ENCODE measurements around the gene HSPB7. TPM values are rescaled to one million over a fixed set of nuclear protein-coding genes. Genes with fewer than 3 reads are reported as not detected.

HSPB7 gene
- total RNA-seq, 1 experiment from 2014 or later, result 0.11 TPM

GRCh38 chr1:16011936-16012589, 5.8 kb downstream of the HSPB7 start:
- no peaks in the 10 kb centered on the region for H3K27me3 Mint-ChIP-seq (ENCODE audit: low read depth)
- no peak for DNase-seq (ENCODE audit: low spot score)
- ChIA-PET CTCF (interaction anchor here (0.9 to 4.1 kb wide), 8 partner anchors 14 to 70 kb away, joined by 3 to 20 read pairs (median 3); partner anchors contain the start of gene ZBTB17), POLR2A (no interaction called here)
- ATAC-seq, result no peak
- TF ChIP-seq SOX15 (CRISPR knock-in tag; IDR thresholded peaks at IDR 0.05) (no peak), NR1H2 (CRISPR knock-in tag; IDR thresholded peaks at IDR 0.05) (no peak), ZNF121 (CRISPR knock-in tag; IDR thresholded peaks at IDR 0.05) (no peak), MYBL2 (CRISPR knock-in tag; IDR thresholded peaks at IDR 0.05) (no peak), RELA (CRISPR knock-in tag; IDR thresholded peaks at IDR 0.05; ENCODE audit: borderline replicate concordance) (no peak), CREM (CRISPR knock-in tag; IDR thresholded peaks at IDR 0.05) (no peak), PRDM15 (CRISPR knock-in tag; IDR thresholded peaks at IDR 0.05) (no peak), GTF2I (CRISPR knock-in tag; conservative IDR thresholded peaks at IDR 0.05) (no peak), NFATC4 (CRISPR knock-in tag; IDR thresholded peaks at IDR 0.05) (no peak), JUN (CRISPR knock-in tag; IDR thresholded peaks at IDR 0.05) (no peak), ATF1 (CRISPR knock-in tag; IDR thresholded peaks at IDR 0.05) (no peak), E2F5 (CRISPR knock-in tag; IDR thresholded peaks at IDR 0.05) (no peak), NFYB (CRISPR knock-in tag; conservative IDR thresholded peaks at IDR 0.05; ENCODE audit: low read depth) (no peak), E2F1 (CRISPR knock-in tag; IDR thresholded peaks at IDR 0.05) (no peak), NR3C1 (CRISPR knock-in tag; conservative IDR thresholded peaks at IDR 0.05; ENCODE audit: low read depth) (no peak), TEAD4 (CRISPR knock-in tag; IDR thresholded peaks at IDR 0.05) (no peak)
- TF ChIP-seq, protein P1, sequence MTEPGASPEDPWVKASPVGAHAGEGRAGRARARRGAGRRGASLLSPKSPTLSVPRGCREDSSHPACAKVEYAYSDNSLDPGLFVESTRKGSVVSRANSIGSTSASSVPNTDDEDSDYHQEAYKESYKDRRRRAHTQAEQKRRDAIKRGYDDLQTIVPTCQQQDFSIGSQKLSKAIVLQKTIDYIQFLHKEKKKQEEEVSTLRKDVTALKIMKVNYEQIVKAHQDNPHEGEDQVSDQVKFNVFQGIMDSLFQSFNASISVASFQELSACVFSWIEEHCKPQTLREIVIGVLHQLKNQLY (CRISPR knock-in tag; IDR thresholded peaks at IDR 0.05), result no peak
- TF ChIP-seq, protein P2, sequence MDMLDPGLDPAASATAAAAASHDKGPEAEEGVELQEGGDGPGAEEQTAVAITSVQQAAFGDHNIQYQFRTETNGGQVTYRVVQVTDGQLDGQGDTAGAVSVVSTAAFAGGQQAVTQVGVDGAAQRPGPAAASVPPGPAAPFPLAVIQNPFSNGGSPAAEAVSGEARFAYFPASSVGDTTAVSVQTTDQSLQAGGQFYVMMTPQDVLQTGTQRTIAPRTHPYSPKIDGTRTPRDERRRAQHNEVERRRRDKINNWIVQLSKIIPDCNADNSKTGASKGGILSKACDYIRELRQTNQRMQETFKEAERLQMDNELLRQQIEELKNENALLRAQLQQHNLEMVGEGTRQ (CRISPR knock-in tag; IDR thresholded peaks at IDR 0.05), result no peak
- TF ChIP-seq, protein P3, sequence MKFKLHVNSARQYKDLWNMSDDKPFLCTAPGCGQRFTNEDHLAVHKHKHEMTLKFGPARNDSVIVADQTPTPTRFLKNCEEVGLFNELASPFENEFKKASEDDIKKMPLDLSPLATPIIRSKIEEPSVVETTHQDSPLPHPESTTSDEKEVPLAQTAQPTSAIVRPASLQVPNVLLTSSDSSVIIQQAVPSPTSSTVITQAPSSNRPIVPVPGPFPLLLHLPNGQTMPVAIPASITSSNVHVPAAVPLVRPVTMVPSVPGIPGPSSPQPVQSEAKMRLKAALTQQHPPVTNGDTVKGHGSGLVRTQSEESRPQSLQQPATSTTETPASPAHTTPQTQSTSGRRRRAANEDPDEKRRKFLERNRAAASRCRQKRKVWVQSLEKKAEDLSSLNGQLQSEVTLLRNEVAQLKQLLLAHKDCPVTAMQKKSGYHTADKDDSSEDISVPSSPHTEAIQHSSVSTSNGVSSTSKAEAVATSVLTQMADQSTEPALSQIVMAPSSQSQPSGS (CRISPR knock-in tag; IDR thresholded peaks at IDR 0.05; ENCODE audit: borderline replicate concordance, low read depth), result no peak
- peak overlapping the region; percentile 84 for H3K27ac Mint-ChIP-seq
- peaks cover 44% of the 10 kb centered on the region for H3K4me1 Mint-ChIP-seq
- no peaks in the 10 kb centered on the region for H3K9me3 Mint-ChIP-seq
- peak overlapping the region; percentile 56 for H3K4me3 Mint-ChIP-seq
- no peaks in the 10 kb centered on the region for H3K36me3 Mint-ChIP-seq

Measured in WTC11 (cell line).